M059J (cell line): ENCODE data around the gene TSPAN18. TPM values are rescaled to one million over a fixed set of nuclear protein-coding genes. Genes with fewer than 3 reads are reported as not detected.

Experiments used
- DNase-seq: peaks from one replicate; pipeline ENCODE4 v3.0.0-alpha.2; 2012; ENCODE audit warnings: low read depth
- total RNA-seq: library from RNA; depleted of rRNA; stranded (reverse); fragments of >200 nt; shearing (Covaris generic); gene quantifications from 2 replicates; pipeline ENCODE4 v1.2.3, GENCODE V29; 2014

TSPAN18 gene
- total RNA-seq, 1 experiment from 2014 or later: 1.1 TPM

DNA sequence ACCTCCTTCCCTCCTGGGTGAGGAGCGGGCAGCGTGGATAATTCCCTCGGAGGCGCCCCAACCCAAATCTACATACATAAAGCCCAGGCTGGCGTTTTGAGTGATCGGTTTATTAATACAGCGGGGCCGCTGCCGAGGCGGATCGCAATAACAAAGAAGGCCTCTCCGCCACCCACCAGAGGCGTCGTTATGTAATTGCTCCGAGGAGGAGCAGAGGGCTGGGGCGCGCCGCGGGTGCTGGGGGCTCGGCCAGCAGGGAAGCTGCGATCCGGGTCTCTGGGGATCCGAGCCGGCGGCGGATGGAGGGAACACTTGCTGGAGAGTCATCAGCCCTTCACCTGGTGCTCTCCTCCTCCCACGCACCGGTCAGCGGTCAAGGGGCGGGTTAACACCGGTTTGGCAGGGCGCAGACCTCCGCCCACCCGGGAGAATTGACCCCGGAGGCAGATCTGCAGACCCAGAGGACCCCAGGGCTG lies 230.3 kb downstream of the TSPAN18 start:
- DNase-seq: no peak

DNA sequence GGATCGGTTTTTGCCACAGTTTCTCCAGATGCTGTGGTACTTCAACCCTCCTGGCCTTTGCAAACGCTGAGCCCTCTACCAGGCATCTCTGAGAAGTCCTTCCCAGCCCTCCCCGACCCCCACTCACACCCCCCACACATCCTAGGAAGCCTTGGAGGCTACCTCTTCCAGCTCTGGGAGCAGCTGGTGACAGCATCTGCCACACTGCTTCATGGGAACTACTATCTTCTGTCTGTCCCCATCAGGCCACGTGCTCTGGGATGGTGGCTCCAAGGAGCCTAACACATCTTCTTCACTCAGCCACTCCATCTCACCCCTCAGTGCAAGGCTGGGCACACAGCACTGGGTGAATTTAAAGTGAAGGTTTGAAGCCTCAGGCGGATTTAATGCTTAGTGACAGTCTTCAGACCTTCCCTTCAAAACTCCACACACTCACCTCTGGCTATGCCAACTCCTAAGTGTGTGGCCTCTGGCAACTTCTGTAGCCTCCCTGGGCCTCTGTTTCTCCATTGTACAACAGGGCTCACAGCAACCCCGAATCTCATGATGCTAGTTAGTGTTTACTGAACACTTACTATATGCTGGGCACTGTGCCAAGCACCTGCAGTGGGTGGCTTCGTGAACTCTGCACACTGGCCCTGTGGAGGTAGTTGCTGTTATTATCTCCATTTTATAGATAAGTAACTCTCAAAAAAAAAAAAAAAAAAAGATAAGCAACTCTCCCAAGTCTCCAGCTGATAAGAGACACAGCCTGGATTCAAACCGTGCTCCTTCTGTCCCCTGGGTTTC lies 231.2 kb downstream of the TSPAN18 start:
- no peak for DNase-seq

- no peak for DNase-seq
These were observed 232.3 kb downstream of the TSPAN18 start for GRCh38 chr11:44959064-44959463.

GRCh38 chr11:44960200-44960845 lies 233.6 kb downstream of the TSPAN18 start:
- no peak for DNase-seq

DNA sequence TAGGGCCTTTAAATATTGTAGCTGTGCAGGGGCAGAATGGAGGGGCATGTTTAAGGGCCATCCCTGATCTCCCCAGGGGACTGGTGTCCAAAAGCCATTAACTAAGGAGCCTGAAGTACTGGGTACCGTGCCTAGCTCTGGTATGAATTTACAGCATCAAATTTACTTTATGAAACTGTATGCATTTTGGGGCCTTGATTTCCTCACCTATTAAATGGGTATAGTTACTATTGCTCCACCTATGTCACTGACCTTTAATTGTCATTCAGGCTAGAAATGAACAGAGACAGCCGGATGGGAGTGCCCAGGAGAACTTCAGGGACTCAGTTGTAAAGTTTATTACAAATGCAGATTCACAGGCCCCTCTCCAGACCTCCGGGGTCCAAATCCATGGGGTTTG lies 235.7 kb downstream of the TSPAN18 start:
- no peak for DNase-seq

- no peak for DNase-seq
These were observed 236.4 kb downstream of the TSPAN18 start for GRCh38 chr11:44963136-44963535.

- DNase-seq: no peak
These were observed 237.2 kb downstream of the TSPAN18 start for GRCh38 chr11:44963948-44964347.

- no peak for DNase-seq
These were observed 237.9 kb downstream of the TSPAN18 start for GRCh38 chr11:44964526-44965209.

DNA sequence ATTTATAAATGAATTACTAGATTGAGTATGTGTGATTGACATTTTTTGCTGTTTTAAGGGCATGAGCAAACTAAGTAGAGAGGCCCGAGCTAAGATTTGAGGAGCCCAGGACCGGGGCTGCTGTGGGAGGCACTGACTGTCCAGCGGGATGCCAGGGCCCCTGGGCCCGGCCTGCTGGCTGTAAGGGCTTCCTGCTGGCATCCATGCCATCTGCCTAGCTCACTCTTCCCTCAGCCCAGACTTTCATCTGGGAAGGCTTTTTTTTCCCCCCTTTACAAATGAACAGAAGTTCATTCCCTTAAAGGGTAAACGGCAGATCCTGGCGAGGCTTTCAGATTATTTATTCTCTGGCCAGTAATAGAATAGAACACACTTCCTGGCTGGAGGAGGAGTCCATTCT lies 239.9 kb downstream of the TSPAN18 start:
- DNase-seq: no peak

GRCh38 chr11:44967930-44968496 lies 241.3 kb downstream of the TSPAN18 start:
- DNase-seq: no peak

DNA sequence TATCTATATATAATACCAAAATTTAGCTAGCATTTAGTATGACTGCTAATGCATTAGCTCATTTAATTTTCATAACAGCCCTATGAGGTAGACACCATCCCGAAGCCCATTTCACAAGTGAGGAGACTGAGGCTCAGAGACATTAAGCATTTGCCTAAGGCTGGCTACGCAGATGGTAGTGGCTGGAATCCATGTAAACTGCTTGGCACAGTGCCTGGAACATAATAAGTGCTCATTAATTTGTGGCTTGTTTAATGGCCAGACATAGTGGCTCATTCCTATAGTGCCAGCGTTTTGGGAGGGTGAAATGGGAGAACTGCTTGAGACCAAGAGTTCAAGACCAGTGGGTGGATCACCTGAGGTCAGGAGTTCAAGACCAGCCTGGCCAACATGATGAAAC lies 241.7 kb downstream of the TSPAN18 start:
- peak; percentile 27 for DNase-seq

GRCh38 chr11:44969651-44970252 lies 243.0 kb downstream of the TSPAN18 start:
- DNase-seq: no peak

GRCh38 chr11:44970293-44970692 lies 243.5 kb downstream of the TSPAN18 start:
- DNase-seq: no peak

DNA sequence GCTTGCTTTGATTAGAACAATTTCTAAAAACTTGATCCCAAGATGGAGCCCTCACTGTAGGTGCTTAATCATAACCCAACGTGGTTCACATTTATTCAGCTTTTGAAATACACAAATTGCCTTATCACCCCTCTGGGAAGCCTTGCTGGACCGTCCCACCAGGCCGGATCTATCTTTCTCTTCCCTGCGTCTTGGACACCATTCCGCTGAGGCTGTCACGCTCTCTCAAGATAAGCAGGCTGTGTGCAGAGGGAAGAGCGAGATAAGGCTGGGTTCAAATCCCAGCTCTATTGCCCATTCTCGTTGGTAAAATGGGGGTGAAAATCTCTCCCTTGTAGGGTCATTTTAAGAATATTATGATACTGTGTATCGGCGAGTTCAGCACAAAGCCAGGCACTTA lies 244.4 kb downstream of the TSPAN18 start:
- DNase-seq: no peak

DNA sequence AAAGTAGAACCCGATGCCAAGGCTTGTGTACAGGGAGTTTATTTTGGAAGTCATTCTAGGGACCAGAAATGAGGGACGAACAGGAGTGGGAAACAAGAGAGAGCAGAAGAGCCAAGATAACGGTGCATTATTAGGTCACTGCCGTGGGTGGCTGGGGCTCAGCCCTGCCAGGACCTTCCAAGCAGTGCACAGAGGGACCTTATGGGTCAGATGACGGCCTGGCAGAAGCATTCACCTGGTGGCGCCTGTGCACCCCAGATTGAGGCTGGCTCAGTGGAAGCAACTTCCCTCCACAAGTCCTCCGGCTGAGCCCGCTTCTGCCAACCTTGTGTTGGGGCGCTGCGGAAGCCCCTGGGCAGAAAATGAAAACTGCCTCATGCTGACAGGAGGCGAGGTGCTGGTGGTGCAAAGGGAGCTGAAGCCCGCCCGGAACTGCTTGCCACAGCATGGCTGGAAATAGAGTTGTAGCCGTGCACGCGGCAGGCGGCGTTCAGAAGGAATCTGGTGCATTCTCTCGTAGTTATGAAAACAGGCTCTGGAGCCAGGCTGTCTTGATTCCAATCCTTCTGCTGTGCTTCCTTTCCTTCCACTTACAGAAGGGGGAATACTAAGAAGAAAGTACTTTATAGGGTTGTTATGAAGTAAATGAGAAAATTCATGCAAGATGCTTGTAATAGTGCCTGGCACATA lies 246.1 kb downstream of the TSPAN18 start:
- no peak for DNase-seq

- DNase-seq: peak; percentile 23
These were observed 247.1 kb downstream of the TSPAN18 start for GRCh38 chr11:44973632-44974401.

GRCh38 chr11:44974402-44975000 lies 247.7 kb downstream of the TSPAN18 start:
- DNase-seq: no peak

DNA sequence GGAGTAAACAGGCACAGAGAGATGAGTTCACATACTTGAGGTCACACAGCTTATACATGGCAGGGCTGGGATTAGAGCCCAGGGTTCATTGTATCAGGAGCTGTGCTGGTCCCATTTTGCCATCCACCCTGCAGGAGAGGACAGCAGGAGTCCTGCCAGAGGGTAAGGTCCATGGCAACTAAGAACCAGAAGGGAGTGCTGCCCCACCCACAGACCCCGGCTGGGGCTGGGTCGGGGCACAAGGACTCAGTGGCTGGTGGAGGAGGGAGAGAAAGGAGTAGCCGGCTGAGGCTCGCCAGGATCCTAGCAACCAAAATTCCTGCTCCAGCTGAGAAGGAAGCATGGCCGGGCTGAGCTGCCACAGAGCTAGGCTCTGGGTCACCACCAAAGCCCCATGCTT lies 249.8 kb downstream of the TSPAN18 start:
- no peak for DNase-seq

DNA sequence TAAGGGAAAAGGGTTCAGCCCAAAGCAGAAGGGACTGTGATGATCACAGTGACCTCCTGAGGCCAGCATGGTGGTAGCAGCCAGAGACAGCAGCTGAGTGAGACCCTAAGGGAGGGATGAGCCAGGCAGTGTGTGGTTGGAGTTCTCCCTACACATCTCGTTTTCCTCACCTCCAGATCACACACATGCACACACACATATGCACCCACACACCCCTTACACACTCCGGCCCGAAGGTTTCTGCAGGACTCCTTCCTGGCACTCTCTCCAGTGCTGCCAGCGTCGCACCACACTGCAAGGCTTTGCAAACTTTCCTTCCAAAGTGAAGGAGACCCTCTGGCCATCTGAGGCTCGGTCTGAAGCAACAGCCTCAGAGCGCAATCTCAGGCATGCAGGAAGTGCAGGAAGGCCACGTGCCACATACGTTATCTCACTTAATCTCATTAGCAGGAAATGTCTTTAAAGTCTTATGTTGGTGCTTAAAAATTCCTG lies 250.8 kb downstream of the TSPAN18 start:
- peak; percentile 26 for DNase-seq
